Measurements from ENCODE around the gene IL6R. TPM values are rescaled to one million over a fixed set of nuclear protein-coding genes. Genes with fewer than 3 reads are reported as not detected.
"Not testable (repeated sequence)": the region's sequence is repeated elsewhere in the genome, so short reads cannot be mapped to it uniquely, and the experiment has no call there.

The IL6R gene
- total RNA-seq, 1 experiment from 2014 or later, result 22.8 TPM

- Mint-ChIP-seq H3K4me1 (ENCODE audit: insufficient read depth, unreplicated experiment) (no peaks in the 10 kb centered on the region), H3K27ac (ENCODE audit: low read depth, unreplicated experiment) (no peak overlapping the region), H3K27me3 (ENCODE audit: insufficient read depth, unreplicated experiment) (no peaks in the 10 kb centered on the region), H3K9me3 (ENCODE audit: unreplicated experiment) (no peaks in the 10 kb centered on the region), H3K36me3 (ENCODE audit: insufficient read depth, unreplicated experiment) (no peaks in the 10 kb centered on the region), H3K4me3 (ENCODE audit: unreplicated experiment) (no peak overlapping the region)
- CTCF ChIA-PET, result interaction anchor here (0.5 to 2.3 kb wide), 7 partner anchors 22 to 123 kb away, joined by 3 to 12 read pairs (median 3); no protein-coding TSS in a partner anchor
- TF ChIP-seq, protein P1, sequence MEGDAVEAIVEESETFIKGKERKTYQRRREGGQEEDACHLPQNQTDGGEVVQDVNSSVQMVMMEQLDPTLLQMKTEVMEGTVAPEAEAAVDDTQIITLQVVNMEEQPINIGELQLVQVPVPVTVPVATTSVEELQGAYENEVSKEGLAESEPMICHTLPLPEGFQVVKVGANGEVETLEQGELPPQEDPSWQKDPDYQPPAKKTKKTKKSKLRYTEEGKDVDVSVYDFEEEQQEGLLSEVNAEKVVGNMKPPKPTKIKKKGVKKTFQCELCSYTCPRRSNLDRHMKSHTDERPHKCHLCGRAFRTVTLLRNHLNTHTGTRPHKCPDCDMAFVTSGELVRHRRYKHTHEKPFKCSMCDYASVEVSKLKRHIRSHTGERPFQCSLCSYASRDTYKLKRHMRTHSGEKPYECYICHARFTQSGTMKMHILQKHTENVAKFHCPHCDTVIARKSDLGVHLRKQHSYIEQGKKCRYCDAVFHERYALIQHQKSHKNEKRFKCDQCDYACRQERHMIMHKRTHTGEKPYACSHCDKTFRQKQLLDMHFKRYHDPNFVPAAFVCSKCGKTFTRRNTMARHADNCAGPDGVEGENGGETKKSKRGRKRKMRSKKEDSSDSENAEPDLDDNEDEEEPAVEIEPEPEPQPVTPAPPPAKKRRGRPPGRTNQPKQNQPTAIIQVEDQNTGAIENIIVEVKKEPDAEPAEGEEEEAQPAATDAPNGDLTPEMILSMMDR (IDR thresholded peaks at IDR 0.05; ENCODE audit: unreplicated experiment), result no peak
- DNase-seq (ENCODE audit: unreplicated experiment), result no peak
- no TSS peak for BruUV-seq (replicated peaks)
- POLR2A ChIA-PET, result interaction anchor here (0.6 to 1.2 kb wide), 2 partner anchors 9 to 20 kb away, joined by 3 read pairs; no protein-coding TSS in a partner anchor
- intact Hi-C loops (cut with micrococcal nuclease), result no loop called here
Observed at GRCh38 chr1:154361357-154361756, 43.8 kb upstream of the IL6R start.

GRCh38 chr1:154371436-154371835, 33.7 kb upstream of the IL6R start:
- no peak overlapping the region for H3K4me3 Mint-ChIP-seq (ENCODE audit: unreplicated experiment)
- no TSS peak for BruUV-seq (replicated peaks)
- H3K9me3 Mint-ChIP-seq (ENCODE audit: unreplicated experiment), result no peaks in the 10 kb centered on the region
- H3K4me1 Mint-ChIP-seq (ENCODE audit: insufficient read depth, unreplicated experiment), result no peaks in the 10 kb centered on the region
- intact Hi-C loops (cut with micrococcal nuclease), result no loop called here
- CTCF ChIA-PET, result no interaction called here
- no peak for DNase-seq (ENCODE audit: unreplicated experiment)
- no peaks in the 10 kb centered on the region for H3K36me3 Mint-ChIP-seq (ENCODE audit: insufficient read depth, unreplicated experiment)
- POLR2A ChIA-PET, result interaction anchor here (0.6 to 0.7 kb wide), 2 partner anchors 35 to 829 kb away, joined by 3 to 4 read pairs; no protein-coding TSS in a partner anchor
- TF ChIP-seq, protein P1 (IDR thresholded peaks at IDR 0.05; ENCODE audit: unreplicated experiment), result no peak
- no peaks in the 10 kb centered on the region for H3K27me3 Mint-ChIP-seq (ENCODE audit: insufficient read depth, unreplicated experiment)
- H3K27ac Mint-ChIP-seq (ENCODE audit: low read depth, unreplicated experiment), result no peak overlapping the region

DNA sequence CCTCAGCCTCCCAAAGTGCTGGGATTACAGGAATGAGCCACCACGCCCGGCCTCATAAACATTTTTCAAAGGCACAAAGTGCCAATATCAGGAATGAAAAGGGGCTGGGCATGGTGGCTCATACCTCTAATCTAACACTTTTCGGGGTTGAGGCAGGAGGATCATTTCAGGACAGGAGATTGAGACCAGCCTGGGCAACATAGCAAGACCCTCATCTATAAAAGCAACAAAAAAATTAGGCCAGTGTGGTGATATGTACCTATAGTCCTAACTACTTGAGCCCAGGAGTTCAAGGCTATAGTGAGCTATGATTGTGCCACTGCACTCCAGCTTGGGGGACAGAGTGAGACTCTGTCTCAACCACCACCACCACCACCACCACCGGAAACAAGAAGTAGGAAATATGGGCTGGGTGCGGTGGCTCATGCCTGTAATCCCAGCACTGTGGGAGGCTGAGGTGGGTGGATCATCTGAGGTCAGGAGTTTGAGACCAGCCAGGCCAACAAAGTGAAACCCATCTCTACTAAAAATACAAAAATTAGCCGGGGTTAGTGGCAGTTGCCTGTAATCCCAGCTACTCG, 31.3 kb upstream of the IL6R start:
- intact Hi-C loops (cut with micrococcal nuclease); H3K27me3 Mint-ChIP-seq (ENCODE audit: insufficient read depth, unreplicated experiment); H3K4me3 Mint-ChIP-seq (ENCODE audit: unreplicated experiment); BruUV-seq (replicated peaks); H3K36me3 Mint-ChIP-seq (ENCODE audit: insufficient read depth, unreplicated experiment); H3K9me3 Mint-ChIP-seq (ENCODE audit: unreplicated experiment); H3K4me1 Mint-ChIP-seq (ENCODE audit: insufficient read depth, unreplicated experiment); CTCF ChIA-PET; DNase-seq (ENCODE audit: unreplicated experiment); H3K27ac Mint-ChIP-seq (ENCODE audit: low read depth, unreplicated experiment): not testable (repeated sequence)
- POLR2A ChIA-PET, result interaction anchor here (1.3 kb wide), 1 partner anchor 13 kb away, joined by 4 read pairs; no protein-coding TSS in a partner anchor

DNA sequence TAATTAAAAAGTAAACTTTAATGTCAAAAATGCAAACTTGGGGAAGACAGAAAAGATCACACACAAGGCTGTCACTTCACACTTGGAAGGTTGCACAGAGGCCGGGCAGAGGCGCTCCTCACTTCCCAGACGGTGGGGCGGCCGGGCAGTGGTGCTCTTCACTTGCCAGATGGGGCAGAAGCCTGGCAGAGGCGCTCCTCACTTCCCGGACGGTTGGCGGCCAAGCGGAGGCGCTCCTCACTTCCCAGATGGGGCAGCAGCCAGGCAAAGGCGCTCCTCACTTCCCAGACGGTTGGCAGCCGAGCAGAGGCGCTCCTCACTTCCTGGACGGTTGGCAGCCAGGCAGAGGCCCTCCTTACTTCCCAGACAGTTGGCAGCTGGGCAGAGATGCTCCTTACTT, 25.8 kb upstream of the IL6R start:
- Mint-ChIP-seq H3K27ac (ENCODE audit: low read depth, unreplicated experiment) (no peak overlapping the region), H3K4me1 (ENCODE audit: insufficient read depth, unreplicated experiment) (no peaks in the 10 kb centered on the region), H3K9me3 (ENCODE audit: unreplicated experiment) (no peaks in the 10 kb centered on the region), H3K36me3 (ENCODE audit: insufficient read depth, unreplicated experiment) (no peaks in the 10 kb centered on the region), H3K27me3 (ENCODE audit: insufficient read depth, unreplicated experiment) (no peaks in the 10 kb centered on the region), H3K4me3 (ENCODE audit: unreplicated experiment) (no peak overlapping the region)
- no TSS peak for BruUV-seq (replicated peaks)
- no peak for DNase-seq (ENCODE audit: unreplicated experiment)
- ChIA-PET CTCF (no interaction called here), POLR2A (no interaction called here)
- intact Hi-C loops (cut with micrococcal nuclease), result no loop called here
- TF ChIP-seq, protein P1 (IDR thresholded peaks at IDR 0.05; ENCODE audit: unreplicated experiment), result no peak
